HFF-Myc (cell line): ENCODE measurements around the gene AGAP1.

Experiments
- DNase-seq: peaks from one replicate; pipeline ENCODE4 v3.0.0-alpha.2; 2011; ENCODE audit warnings: low read depth; ENCODE audit errors: extremely low read depth
- H3K4me3 ChIP-seq: replicated peaks from 2 replicates; pipeline ENCODE4 v1.5.1; 2011; ENCODE audit warnings: low read depth, mild to moderate bottlenecking, control low read depth, low read length
- CTCF ChIP-seq: IDR thresholded peaks from 2 replicates; pipeline ENCODE4 v1.5.1; 2012; ENCODE audit warnings: mild to moderate bottlenecking, low read depth, low read length, control low read depth; ENCODE audit errors: missing control alignments

AGAP1 gene

GRCh38 chr2:235572592-235572991 lies 78.7 kb downstream of the AGAP1 start:
- TF ChIP-seq CTCF: no peak
- DNase-seq: no peak
- no peak overlapping the region for H3K4me3 ChIP-seq

- TF ChIP-seq CTCF: no peak
- no peak overlapping the region for H3K4me3 ChIP-seq
- no peak for DNase-seq
Observed at GRCh38 chr2:235573331-235574221, 79.7 kb downstream of the AGAP1 start.

GRCh38 chr2:235575431-235575830 lies 81.6 kb downstream of the AGAP1 start:
- TF ChIP-seq CTCF: no peak

GRCh38 chr2:235575904-235576303 lies 82.1 kb downstream of the AGAP1 start:
- H3K4me3 ChIP-seq: no peak overlapping the region
- no peak for DNase-seq
- no peak for TF ChIP-seq CTCF

More at GRCh38 chr2:235575431-235575830, 81.6 kb downstream of the AGAP1 start:
- DNase-seq: no peak
- no peak overlapping the region for H3K4me3 ChIP-seq

- no peak overlapping the region for H3K4me3 ChIP-seq
- DNase-seq: no peak
- no peak for TF ChIP-seq CTCF
Observed at GRCh38 chr2:235576337-235576910, 82.6 kb downstream of the AGAP1 start.

- no peak overlapping the region for H3K4me3 ChIP-seq
- TF ChIP-seq CTCF: no peak
- no peak for DNase-seq
Observed at GRCh38 chr2:235577404-235578330, 83.8 kb downstream of the AGAP1 start.
